SK-N-SH treated with all-trans-retinoic acid at 6 μM for 48 hours (cell line): ENCODE results near the gene TOPBP1.

Experiments used
- ATAC-seq: fragments of 200-7000 bp; cut with Tn5 transposase; 3 replicates; pipeline ENCODE4 v1.9.1; 2020; ENCODE audit warnings: mild to moderate bottlenecking, moderate library complexity
- ARNTL ChIP-seq: fragments of 450-650 bp; formaldehyde crosslinking; IDR thresholded peaks from 2 replicates; pipeline ENCODE4 v1.5.0; 2020; ENCODE audit warnings: low read depth, mild to moderate bottlenecking, moderate library complexity, borderline replicate concordance
- BACH2 ChIP-seq: fragments of 250-450 bp; sonication (Bioruptor Pico); IDR thresholded peaks from 2 replicates; pipeline ENCODE4 v1.9.0; 2021; ENCODE audit warnings: mild to moderate bottlenecking, borderline replicate concordance
- CSDC2 ChIP-seq: fragments of 250-450 bp; sonication (Bioruptor Pico); IDR thresholded peaks from 2 replicates; pipeline ENCODE4 v1.5.0; 2020; ENCODE audit warnings: mild to moderate bottlenecking, moderate library complexity
- ESRRG ChIP-seq: fragments of 250-450 bp; sonication (Bioruptor Pico); IDR thresholded peaks from 2 replicates; pipeline ENCODE4 v1.6.1; 2021; ENCODE audit warnings: mild to moderate bottlenecking
- GLIS3 ChIP-seq: fragments of 250-450 bp; sonication (Bioruptor Pico); IDR thresholded peaks from 2 replicates; pipeline ENCODE4 v1.5.0; 2020; ENCODE audit warnings: mild to moderate bottlenecking, moderate library complexity
- ISL1 ChIP-seq: fragments of 250-450 bp; sonication (Bioruptor Pico); IDR thresholded peaks from 2 replicates; pipeline ENCODE4 v2.1.2; 2022; ENCODE audit warnings: mild to moderate bottlenecking, moderate library complexity
- OSR1 ChIP-seq: fragments of 250-450 bp; sonication (Bioruptor Pico); IDR thresholded peaks from 2 replicates; pipeline ENCODE4 v1.8.0; 2022; ENCODE audit warnings: moderate library complexity, mild to moderate bottlenecking, inconsistent platforms
- PPARA ChIP-seq: fragments of 250-450 bp; sonication (Bioruptor Pico); IDR thresholded peaks from 2 replicates; pipeline ENCODE4 v1.5.0; 2020; ENCODE audit warnings: mild to moderate bottlenecking, borderline replicate concordance
- RARB ChIP-seq: fragments of 250-450 bp; sonication (Bioruptor Pico); IDR thresholded peaks from 2 replicates; pipeline ENCODE4 v1.8.0; 2021; ENCODE audit warnings: mild to moderate bottlenecking, moderate library complexity
- SNAI2 ChIP-seq: fragments of 250-450 bp; sonication (Bioruptor Pico); IDR thresholded peaks from 2 replicates; pipeline ENCODE4 v1.5.0; 2020; ENCODE audit warnings: mild to moderate bottlenecking, moderate library complexity
- TOX ChIP-seq: fragments of 250-450 bp; sonication (Bioruptor Pico); IDR thresholded peaks from 2 replicates; pipeline ENCODE4 v1.8.0; 2021; ENCODE audit warnings: mild to moderate bottlenecking, moderate library complexity, borderline replicate concordance
- ZC3H10 ChIP-seq: fragments of 250-450 bp; sonication (Bioruptor Pico); IDR thresholded peaks from 2 replicates; pipeline ENCODE4 v1.5.1; 2021; ENCODE audit warnings: mild to moderate bottlenecking, moderate library complexity
- ZFP3 ChIP-seq: fragments of 250-450 bp; sonication (Bioruptor Pico); IDR thresholded peaks from 2 replicates; pipeline ENCODE4 v1.5.0; 2020; ENCODE audit warnings: mild to moderate bottlenecking, moderate library complexity
- ZFP30 ChIP-seq: fragments of 450-650 bp; formaldehyde crosslinking; IDR thresholded peaks from 2 replicates; pipeline ENCODE4 v1.5.0; 2022; ENCODE audit warnings: mild to moderate bottlenecking, moderate library complexity
- ZNF565 ChIP-seq: fragments of 450-650 bp; formaldehyde crosslinking; conservative IDR thresholded peaks from 2 replicates; pipeline ENCODE4 v1.5.0; 2020; ENCODE audit warnings: low read depth, mild to moderate bottlenecking, moderate library complexity
- ZNF70 ChIP-seq: fragments of 450-650 bp; formaldehyde crosslinking; IDR thresholded peaks from 2 replicates; pipeline ENCODE4 v1.5.0; 2020; ENCODE audit warnings: mild to moderate bottlenecking, moderate library complexity
- ZNF8 ChIP-seq: fragments of 450-650 bp; formaldehyde crosslinking; IDR thresholded peaks from 2 replicates; pipeline ENCODE4 v1.5.0; 2020; ENCODE audit warnings: mild to moderate bottlenecking, moderate library complexity
- TF ChIP-seq, protein P1 (sequence below): fragments of 250-450 bp; sonication (Bioruptor Pico); IDR thresholded peaks from 2 replicates; pipeline ENCODE4 v1.5.0; 2020; ENCODE audit warnings: mild to moderate bottlenecking, moderate library complexity
- TF ChIP-seq, protein P2 (sequence below): fragments of 250-450 bp; sonication (Bioruptor Pico); IDR thresholded peaks from 2 replicates; pipeline ENCODE4 v1.5.1; 2020; ENCODE audit warnings: low read depth, mild to moderate bottlenecking, moderate library complexity
- TF ChIP-seq, protein P3 (sequence below): fragments of 250-450 bp; sonication (Bioruptor Pico); IDR thresholded peaks from 2 replicates; pipeline ENCODE4 v1.8.0; 2020; ENCODE audit warnings: mild to moderate bottlenecking, moderate library complexity, borderline replicate concordance
- TF ChIP-seq, protein P4 (sequence below): fragments of 250-450 bp; sonication (Bioruptor Pico); IDR thresholded peaks from 2 replicates; pipeline ENCODE4 v1.5.1; 2021; ENCODE audit warnings: mild to moderate bottlenecking, moderate library complexity

Gene TOPBP1

DNA sequence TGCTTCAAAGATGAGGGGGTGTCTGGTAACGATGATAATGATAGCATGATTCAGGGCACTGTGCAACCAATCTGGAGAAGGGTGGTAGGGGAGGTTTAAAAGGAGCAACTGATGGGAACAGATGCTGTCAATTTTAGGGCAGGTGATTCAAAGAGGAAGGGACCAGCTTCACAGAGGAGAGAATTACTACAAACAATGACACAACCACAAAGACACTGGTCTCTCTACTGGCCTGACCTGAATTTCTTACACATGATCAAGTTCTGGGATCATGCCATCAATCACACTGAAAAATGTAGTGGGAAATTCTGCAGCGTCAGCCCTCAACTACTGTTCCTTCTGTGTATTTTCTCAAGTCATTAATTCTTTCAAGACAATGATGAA is 90.8 kb downstream of the TOPBP1 start:
- no peak for TF ChIP-seq BACH2 (CRISPR knock-in tag)
- no peak for TF ChIP-seq PPARA
- TF ChIP-seq ZFP3 (CRISPR knock-in tag), result no peak
- TF ChIP-seq ZFP30 (CRISPR knock-in tag), result no peak
- no peak for TF ChIP-seq ZNF70 (CRISPR knock-in tag)
- no peak for TF ChIP-seq GLIS3 (CRISPR knock-in tag)
- TF ChIP-seq, protein P1, sequence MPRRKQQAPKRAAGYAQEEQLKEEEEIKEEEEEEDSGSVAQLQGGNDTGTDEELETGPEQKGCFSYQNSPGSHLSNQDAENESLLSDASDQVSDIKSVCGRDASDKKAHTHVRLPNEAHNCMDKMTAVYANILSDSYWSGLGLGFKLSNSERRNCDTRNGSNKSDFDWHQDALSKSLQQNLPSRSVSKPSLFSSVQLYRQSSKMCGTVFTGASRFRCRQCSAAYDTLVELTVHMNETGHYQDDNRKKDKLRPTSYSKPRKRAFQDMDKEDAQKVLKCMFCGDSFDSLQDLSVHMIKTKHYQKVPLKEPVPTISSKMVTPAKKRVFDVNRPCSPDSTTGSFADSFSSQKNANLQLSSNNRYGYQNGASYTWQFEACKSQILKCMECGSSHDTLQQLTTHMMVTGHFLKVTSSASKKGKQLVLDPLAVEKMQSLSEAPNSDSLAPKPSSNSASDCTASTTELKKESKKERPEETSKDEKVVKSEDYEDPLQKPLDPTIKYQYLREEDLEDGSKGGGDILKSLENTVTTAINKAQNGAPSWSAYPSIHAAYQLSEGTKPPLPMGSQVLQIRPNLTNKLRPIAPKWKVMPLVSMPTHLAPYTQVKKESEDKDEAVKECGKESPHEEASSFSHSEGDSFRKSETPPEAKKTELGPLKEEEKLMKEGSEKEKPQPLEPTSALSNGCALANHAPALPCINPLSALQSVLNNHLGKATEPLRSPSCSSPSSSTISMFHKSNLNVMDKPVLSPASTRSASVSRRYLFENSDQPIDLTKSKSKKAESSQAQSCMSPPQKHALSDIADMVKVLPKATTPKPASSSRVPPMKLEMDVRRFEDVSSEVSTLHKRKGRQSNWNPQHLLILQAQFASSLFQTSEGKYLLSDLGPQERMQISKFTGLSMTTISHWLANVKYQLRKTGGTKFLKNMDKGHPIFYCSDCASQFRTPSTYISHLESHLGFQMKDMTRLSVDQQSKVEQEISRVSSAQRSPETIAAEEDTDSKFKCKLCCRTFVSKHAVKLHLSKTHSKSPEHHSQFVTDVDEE (CRISPR knock-in tag), result no peak
- no peak for TF ChIP-seq SNAI2 (CRISPR knock-in tag)
- TF ChIP-seq ISL1 (CRISPR knock-in tag), result no peak
- no peak for TF ChIP-seq ZNF565 (CRISPR knock-in tag)
- TF ChIP-seq, protein P2, sequence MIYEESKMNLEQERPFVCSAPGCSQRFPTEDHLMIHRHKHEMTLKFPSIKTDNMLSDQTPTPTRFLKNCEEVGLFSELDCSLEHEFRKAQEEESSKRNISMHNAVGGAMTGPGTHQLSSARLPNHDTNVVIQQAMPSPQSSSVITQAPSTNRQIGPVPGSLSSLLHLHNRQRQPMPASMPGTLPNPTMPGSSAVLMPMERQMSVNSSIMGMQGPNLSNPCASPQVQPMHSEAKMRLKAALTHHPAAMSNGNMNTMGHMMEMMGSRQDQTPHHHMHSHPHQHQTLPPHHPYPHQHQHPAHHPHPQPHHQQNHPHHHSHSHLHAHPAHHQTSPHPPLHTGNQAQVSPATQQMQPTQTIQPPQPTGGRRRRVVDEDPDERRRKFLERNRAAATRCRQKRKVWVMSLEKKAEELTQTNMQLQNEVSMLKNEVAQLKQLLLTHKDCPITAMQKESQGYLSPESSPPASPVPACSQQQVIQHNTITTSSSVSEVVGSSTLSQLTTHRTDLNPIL (CRISPR knock-in tag), result no peak
- no peak for TF ChIP-seq CSDC2
- TF ChIP-seq OSR1 (CRISPR knock-in tag), result no peak
- TF ChIP-seq ZC3H10 (CRISPR knock-in tag), result no peak
- no peak for TF ChIP-seq RARB (CRISPR knock-in tag)
- TF ChIP-seq, protein P3, sequence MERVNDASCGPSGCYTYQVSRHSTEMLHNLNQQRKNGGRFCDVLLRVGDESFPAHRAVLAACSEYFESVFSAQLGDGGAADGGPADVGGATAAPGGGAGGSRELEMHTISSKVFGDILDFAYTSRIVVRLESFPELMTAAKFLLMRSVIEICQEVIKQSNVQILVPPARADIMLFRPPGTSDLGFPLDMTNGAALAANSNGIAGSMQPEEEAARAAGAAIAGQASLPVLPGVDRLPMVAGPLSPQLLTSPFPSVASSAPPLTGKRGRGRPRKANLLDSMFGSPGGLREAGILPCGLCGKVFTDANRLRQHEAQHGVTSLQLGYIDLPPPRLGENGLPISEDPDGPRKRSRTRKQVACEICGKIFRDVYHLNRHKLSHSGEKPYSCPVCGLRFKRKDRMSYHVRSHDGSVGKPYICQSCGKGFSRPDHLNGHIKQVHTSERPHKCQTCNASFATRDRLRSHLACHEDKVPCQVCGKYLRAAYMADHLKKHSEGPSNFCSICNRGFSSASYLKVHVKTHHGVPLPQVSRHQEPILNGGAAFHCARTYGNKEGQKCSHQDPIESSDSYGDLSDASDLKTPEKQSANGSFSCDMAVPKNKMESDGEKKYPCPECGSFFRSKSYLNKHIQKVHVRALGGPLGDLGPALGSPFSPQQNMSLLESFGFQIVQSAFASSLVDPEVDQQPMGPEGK (CRISPR knock-in tag), result no peak
- TF ChIP-seq, all 23 proteins: peak for 0
- no peak for ATAC-seq

DNA sequence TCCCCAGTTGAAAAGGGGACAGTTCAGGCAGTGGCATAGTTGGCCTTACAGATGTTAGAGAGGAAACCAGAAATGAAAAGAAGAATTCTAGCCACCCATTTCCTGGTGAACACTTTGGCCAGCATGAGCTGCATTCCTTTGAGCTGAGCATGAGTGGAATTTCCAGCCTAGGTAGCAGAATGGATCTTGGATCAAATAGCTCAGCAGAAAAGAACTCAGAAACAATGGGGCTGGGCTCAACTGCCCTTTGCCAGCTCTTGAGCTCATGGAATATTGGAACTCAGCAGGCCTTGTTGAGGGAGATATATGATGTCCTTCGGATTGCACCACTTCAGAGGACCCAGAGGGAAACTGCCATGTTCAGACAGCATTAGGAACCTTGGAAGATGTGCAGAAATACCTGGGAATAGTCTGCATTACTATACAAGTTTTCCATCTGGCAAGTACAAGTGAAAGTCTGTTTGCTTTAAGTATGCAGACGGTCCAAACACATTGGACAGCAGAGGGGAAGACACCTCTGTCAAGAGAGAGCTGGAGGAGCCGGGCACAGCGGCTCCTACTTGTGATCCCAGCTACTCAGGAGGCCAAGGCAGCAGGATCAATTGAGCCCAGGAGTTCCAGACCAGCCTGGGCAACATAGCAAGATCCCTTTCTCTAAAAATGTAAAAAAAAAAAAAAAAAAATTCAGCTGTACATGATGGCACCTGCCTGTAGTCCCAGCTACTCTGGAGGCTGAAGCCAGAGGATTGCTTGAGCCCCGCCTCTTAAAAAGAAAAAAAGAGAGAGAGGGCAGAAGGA is 91.4 kb downstream of the TOPBP1 start:
- peak; percentile 45 for ATAC-seq
- TF ChIP-seq ZFP3 (CRISPR knock-in tag) (0 out of 2 replicates have a peak, but pooled peaks have one; percentile 25), ISL1 (CRISPR knock-in tag) (peak; percentile 33), ARNTL (CRISPR knock-in tag) (no peak)

DNA sequence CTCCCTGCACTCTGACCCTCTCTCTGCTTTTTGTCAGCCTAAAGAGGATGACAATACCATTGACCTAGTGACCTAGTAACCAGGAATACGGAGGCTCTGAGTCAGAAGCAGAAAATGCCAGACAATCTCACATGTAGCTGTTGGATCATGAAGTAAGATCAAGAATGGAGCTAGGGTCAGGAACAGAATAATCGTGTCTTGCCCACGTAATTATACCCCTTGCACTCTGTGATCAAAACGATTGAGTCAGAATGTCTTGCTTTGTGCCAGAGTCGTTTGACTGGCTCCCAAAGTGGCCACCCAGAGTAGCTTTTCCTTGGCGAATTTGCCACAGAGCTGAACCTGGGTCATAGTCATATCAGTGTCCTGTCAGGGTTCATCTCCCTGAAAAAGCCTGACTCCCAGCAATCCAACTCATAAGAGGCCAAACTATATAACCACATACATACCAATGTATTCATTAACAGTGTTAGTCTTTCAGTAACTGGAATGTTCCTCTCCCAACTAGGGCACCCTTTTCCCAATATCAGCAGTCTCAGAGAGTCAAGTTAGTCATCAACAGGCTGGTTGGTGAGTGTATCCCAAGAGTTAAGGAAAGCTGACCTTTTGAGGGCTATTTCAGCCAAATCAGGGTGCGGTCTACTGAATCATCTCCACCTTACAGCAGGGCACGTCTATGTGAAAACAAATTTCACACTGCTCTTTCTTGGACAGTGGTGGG is 93.3 kb downstream of the TOPBP1 start:
- TF ChIP-seq BACH2 (CRISPR knock-in tag) (no peak), ZFP3 (CRISPR knock-in tag) (no peak), OSR1 (CRISPR knock-in tag) (no peak), ESRRG (CRISPR knock-in tag) (no peak), CSDC2 (no peak), ZNF70 (CRISPR knock-in tag) (no peak), ZNF8 (no peak), PPARA (no peak), TOX (CRISPR knock-in tag) (no peak)
- TF ChIP-seq, protein P1 (CRISPR knock-in tag), result no peak
- TF ChIP-seq, protein P3 (CRISPR knock-in tag), result no peak
- TF ChIP-seq, protein P4, sequence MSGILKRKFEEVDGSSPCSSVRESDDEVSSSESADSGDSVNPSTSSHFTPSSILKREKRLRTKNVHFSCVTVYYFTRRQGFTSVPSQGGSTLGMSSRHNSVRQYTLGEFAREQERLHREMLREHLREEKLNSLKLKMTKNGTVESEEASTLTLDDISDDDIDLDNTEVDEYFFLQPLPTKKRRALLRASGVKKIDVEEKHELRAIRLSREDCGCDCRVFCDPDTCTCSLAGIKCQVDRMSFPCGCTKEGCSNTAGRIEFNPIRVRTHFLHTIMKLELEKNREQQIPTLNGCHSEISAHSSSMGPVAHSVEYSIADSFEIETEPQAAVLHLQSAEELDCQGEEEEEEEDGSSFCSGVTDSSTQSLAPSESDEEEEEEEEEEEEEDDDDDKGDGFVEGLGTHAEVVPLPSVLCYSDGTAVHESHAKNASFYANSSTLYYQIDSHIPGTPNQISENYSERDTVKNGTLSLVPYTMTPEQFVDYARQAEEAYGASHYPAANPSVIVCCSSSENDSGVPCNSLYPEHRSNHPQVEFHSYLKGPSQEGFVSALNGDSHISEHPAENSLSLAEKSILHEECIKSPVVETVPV (CRISPR knock-in tag), result no peak
- ATAC-seq, result peak; percentile 1; the same call in 1 of the 3 replicates
